MV-4-11 (cell line): ENCODE measurements around the gene S1PR4.

ENCODE experiments used
- DNase-seq: peaks from one replicate; lab custom pipeline; 2025; lab: John Stamatoyannopoulos, UW

S1PR4 gene

DNA sequence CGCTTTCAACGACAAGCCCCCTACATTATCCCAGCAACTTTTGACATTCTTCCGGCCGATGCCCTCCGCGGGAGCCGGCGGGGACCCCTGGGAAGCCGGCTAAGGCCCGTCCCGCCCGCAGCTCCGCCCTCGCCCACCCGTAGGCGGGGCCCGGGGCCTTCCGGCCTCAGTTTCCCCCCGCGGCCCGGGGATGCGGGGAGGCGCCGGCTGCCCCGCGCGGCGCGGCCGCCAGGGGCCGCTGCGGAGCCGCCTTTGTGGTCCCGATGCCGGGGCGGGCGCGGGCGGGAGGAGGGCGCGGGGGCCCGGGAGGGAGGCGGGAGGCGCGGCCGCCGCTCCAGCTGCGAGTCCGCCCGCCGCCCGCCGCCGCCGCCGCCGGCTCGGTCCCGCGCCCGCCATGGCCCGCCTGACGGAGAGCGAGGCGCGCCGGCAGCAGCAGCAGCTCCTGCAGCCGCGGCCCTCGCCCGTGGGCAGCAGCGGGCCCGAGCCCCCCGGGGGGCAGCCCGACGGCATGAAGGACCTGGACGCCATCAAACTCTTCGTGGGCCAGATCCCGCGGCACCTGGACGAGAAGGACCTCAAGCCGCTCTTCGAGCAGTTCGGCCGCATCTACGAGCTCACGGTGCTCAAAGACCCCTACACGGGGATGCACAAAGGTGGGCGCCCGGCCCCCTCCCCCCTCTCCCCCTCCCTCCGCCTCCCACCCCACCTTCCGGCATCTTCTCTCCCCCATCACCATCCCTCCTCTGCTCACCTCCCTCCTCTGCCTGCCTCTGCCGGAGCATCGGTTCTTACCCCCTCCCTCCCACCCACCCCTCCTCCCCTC lies 46.0 kb downstream of the S1PR4 start, which contains the start of gene CELF5:
TSS of gene CELF5 (plus strand) at position 316 of the 823 bp plus-strand sequence. CDS start at position 395, 79 bp downstream.
- DNase-seq = no peak

DNA sequence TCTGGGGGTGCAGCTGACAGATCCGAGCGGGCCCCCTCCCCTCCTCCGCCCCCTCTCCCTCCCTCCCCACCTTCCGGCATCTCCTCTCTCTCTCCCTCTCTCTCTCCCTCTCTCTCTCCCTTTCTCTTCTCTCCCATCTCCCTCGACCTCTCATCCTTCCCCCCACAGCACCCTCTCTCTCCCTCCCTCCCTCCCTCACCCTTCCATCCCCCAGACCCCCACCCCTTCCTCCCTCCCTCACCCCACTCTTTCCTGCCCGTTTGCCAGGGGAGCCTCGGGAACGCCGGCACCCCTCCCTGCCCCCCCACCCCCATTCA lies 46.6 kb downstream of the S1PR4 start:
- DNase-seq = no peak

DNA sequence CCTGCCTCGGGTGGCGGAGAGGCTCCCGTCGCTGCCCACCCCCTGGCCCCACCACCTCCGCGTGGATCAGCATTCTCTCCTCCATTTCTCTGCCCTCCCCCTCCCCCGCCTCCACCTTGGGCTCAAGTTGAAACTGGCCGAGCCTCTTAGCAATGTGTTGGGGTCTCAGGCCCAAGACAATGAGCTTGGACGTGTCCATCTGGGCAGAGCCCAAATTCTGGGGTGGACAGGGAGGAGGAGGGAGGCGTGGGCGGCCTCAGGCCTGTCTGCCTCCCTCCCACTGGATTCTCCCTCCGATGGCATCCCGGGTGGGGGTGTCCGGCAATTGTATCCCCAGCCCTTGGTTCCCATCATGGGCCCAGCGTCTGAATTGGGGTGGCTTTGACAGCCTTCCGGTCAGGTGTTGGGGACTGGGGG lies 47.1 kb downstream of the S1PR4 start:
- DNase-seq = no peak

DNA sequence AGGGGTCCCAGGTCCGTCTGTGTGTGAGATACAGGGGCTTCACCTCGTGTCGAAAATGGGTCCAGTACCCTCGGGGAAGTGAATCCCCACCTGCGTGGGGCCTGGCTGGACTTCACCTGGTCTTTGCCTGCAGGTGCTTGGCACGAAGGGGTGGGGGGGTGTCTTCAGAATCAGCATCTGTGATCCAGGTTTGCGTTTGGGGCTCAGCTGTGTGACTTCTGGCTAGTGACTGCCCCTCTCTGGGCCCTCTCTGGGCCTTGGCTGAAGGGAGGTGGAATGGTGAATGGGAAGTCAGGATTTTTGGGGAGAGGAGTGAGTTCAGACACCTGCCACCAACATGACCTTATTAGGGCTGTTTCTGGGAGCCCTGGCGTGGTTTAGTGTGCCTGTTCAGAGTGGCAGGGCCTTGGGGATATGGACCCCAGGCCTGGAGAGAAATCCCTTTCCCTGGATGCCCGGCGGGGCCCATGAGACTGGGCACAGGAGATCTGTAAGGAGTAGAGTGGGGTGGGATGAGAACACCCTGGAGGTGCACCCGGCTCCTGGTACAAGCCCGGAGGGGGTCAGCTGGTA lies 48.6 kb downstream of the S1PR4 start:
- no peak for DNase-seq

DNA sequence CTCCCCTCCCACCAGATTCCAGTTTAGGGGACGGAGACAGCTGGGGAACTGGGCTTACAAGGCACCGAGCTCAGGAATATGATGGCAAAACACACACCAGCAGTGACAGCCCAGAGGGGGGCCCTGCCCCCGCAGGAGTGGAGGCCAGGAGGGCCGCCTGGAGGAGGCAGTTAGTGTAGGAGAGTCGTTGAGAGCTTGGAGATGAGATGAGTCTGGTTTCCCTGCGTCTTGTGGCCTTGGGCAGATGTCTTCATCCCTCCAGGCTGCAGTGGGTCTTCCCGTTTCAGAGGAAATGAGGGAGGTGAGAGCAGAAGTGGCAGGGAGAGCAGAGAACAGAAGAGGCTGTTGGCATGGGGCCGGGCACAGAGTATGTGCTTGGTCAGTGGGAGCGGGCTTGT lies 50.8 kb downstream of the S1PR4 start:
- no peak for DNase-seq
